Measurements from ENCODE around the gene INTS12. TPM values are rescaled to one million over a fixed set of nuclear protein-coding genes. Genes with fewer than 3 reads are reported as not detected.

Gene INTS12
- total and polyA plus RNA-seq, 10 of the 15 experiments (the other 5 are each of a cell fraction or from before 2014, with no cell fraction given) = 24.2 to 52.4 (median 37.3) TPM

GRCh38 chr4:105686571-105686970 lies 21.9 kb downstream of the INTS12 start:
- BruUV-seq (replicated peaks) = no TSS peak
- ATAC-seq = no peak
- no peak for TF ChIP-seq POLR2AphosphoS2 (IDR thresholded peaks at IDR 0.05; ENCODE audit: low read depth, low read length)
- TF ChIP-seq KAT2A (conservative IDR thresholded peaks at IDR 0.05; ENCODE audit: control insufficient read depth, low read depth, low read length) = no peak
- TF ChIP-seq RCOR1 (conservative IDR thresholded peaks at IDR 0.05; ENCODE audit: low read depth, low read length) = no peak
- no peak for TF ChIP-seq PKNOX1 (IDR thresholded peaks at IDR 0.05)
- TF ChIP-seq CUX1 (IDR thresholded peaks at IDR 0.05; ENCODE audit: insufficient replicate concordance, low read depth, low read length) = no peak
- TF ChIP-seq FOXK2 (IDR thresholded peaks at IDR 0.05) = no peak
- no peak for TF ChIP-seq JUNB (IDR thresholded peaks at IDR 0.05)
- TF ChIP-seq, protein P1, sequence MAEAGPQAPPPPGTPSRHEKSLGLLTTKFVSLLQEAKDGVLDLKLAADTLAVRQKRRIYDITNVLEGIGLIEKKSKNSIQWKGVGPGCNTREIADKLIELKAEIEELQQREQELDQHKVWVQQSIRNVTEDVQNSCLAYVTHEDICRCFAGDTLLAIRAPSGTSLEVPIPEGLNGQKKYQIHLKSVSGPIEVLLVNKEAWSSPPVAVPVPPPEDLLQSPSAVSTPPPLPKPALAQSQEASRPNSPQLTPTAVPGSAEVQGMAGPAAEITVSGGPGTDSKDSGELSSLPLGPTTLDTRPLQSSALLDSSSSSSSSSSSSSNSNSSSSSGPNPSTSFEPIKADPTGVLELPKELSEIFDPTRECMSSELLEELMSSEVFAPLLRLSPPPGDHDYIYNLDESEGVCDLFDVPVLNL (IDR thresholded peaks at IDR 0.05; ENCODE audit: low read depth, low read length) = no peak
- TF ChIP-seq SIN3A (IDR thresholded peaks at IDR 0.05; ENCODE audit: low read depth, low read length) = no peak
- TF ChIP-seq ZBTB11 (CRISPR knock-in tag; IDR thresholded peaks at IDR 0.05) = no peak
- no peak for TF ChIP-seq PAX8 (IDR thresholded peaks at IDR 0.05)
- no peak for TF ChIP-seq BRCA1 (IDR thresholded peaks at IDR 0.05; ENCODE audit: low read depth, low read length)
- no peak for TF ChIP-seq ZBED1 (IDR thresholded peaks at IDR 0.05; ENCODE audit: borderline replicate concordance)
- no peak for TF ChIP-seq RUNX3 (IDR thresholded peaks at IDR 0.05; ENCODE audit: low read length)
- TF ChIP-seq GATAD2B (conservative IDR thresholded peaks at IDR 0.05; ENCODE audit: low read depth) = no peak
- TF ChIP-seq STAT1 (conservative IDR thresholded peaks at IDR 0.05) = no peak

More at GRCh38 chr4:105686571-105686970, 21.9 kb downstream of the INTS12 start:
- no peaks in the 10 kb centered on the region for H3K79me2 ChIP-seq (ENCODE audit: control insufficient read depth, insufficient read depth, low read length)
- SMC1A ChIA-PET (ENCODE audit: uncharacterized antibody, unreplicated experiment) = interaction anchor here (0.6 to 1.2 kb wide), 4 partner anchors 10 to 87 kb away, joined by 3 to 4 read pairs (median 4); no protein-coding TSS in a partner anchor
- FAIRE-seq (no peak), DNase-seq (ENCODE audit: low read depth, low spot score) (no peak)
- in situ Hi-C loops (cut with MboI) (no loop called here), intact Hi-C loops (cut with micrococcal nuclease; ENCODE audit: unreplicated experiment) (no loop called here)
- no peak overlapping the region for H3K4me2 ChIP-seq (ENCODE audit: control insufficient read depth, insufficient read depth)
- no peaks in the 10 kb centered on the region for H3K4me1 ChIP-seq (ENCODE audit: control insufficient read depth, insufficient read depth, low read length)
- no peaks in the 10 kb centered on the region for H3K27me3 ChIP-seq (replicated peaks in 1 of 2; ENCODE audit: control insufficient read depth in 2 of 2, insufficient read depth in 2 of 2, low read length in 1 of 2)
- 50% methylated on average over 2 of the region's 2 CpGs for WGBS (ENCODE audit: insufficient coverage, insufficient replicate concordance, low lambda C conversion rate, missing lambda C conversion rate)
- H2AFZ ChIP-seq (ENCODE audit: control insufficient read depth, low read depth, low read length) = no peak overlapping the region
- CTCF ChIA-PET = interaction anchor here (0.6 to 1.1 kb wide), 2 partner anchors 9 to 14 kb away, joined by 3 to 4 read pairs; no protein-coding TSS in a partner anchor
- no peaks in the 10 kb centered on the region for H4K20me1 ChIP-seq (ENCODE audit: control insufficient read depth, insufficient read depth)
- H3K9me3 ChIP-seq (replicated peaks; ENCODE audit: control insufficient read depth, insufficient read depth, low read length) = no peaks in the 10 kb centered on the region
- H3K4me3 ChIP-seq = no peak overlapping the region
- peaks cover 4 to 23% of the 10 kb centered on the region in 2 experiments for H3K36me3 ChIP-seq (ENCODE audit: control insufficient read depth in 2 of 2, insufficient read depth in 2 of 2, low read length in 1 of 2)
- no peak overlapping the region for H3K27ac ChIP-seq (ENCODE audit: control insufficient read depth, insufficient read depth)
- POLR2A ChIA-PET = no interaction called here
- RAD21 ChIA-PET (ENCODE audit: unreplicated experiment) = no interaction called here
- no peak overlapping the region for H3K9ac ChIP-seq (ENCODE audit: control insufficient read depth, insufficient read depth, low read length)
